ENCODE measurements around the gene AP2A1.

AP2A1 gene

GRCh38 chr19:49827034-49827433, 60.2 kb downstream of the AP2A1 start:
- no peak for DNase-seq (ENCODE audit: low spot score)
- no peak overlapping the region for H3K27ac ChIP-seq
- no peak overlapping the region for H3K4me3 ChIP-seq
- TF ChIP-seq CTCF (IDR thresholded peaks at IDR 0.05), result no peak

- DNase-seq (ENCODE audit: low spot score), result no peak
- Histone ChIP-seq H3K27ac (no peak overlapping the region), H3K4me3 (no peak overlapping the region)
- no peak for TF ChIP-seq CTCF (IDR thresholded peaks at IDR 0.05)
Observed at GRCh38 chr19:49829200-49829599, 62.4 kb downstream of the AP2A1 start.

GRCh38 chr19:49829721-49830120, 62.9 kb downstream of the AP2A1 start:
- Histone ChIP-seq H3K4me3 (no peak overlapping the region), H3K27ac (no peak overlapping the region)
- no peak for TF ChIP-seq CTCF (IDR thresholded peaks at IDR 0.05)
- no peak for DNase-seq (ENCODE audit: low spot score)

GRCh38 chr19:49830766-49831165, 64.0 kb downstream of the AP2A1 start:
- TF ChIP-seq CTCF (IDR thresholded peaks at IDR 0.05), result no peak
- H3K4me3 ChIP-seq, result no peak overlapping the region

GRCh38 chr19:49831592-49831991, 64.8 kb downstream of the AP2A1 start:
- DNase-seq (ENCODE audit: low spot score), result no peak
- H3K27ac ChIP-seq, result no peak overlapping the region
- no peak for TF ChIP-seq CTCF (IDR thresholded peaks at IDR 0.05)
- H3K4me3 ChIP-seq, result no peak overlapping the region

More at GRCh38 chr19:49830766-49831165, 64.0 kb downstream of the AP2A1 start:
- no peak for DNase-seq (ENCODE audit: low spot score)
- H3K27ac ChIP-seq, result no peak overlapping the region

GRCh38 chr19:49832556-49832955, 65.8 kb downstream of the AP2A1 start:
- H3K4me3 ChIP-seq, result no peak overlapping the region
- H3K27ac ChIP-seq, result no peak overlapping the region
- no peak for TF ChIP-seq CTCF (IDR thresholded peaks at IDR 0.05)
- DNase-seq (ENCODE audit: low spot score), result no peak

- TF ChIP-seq CTCF (IDR thresholded peaks at IDR 0.05), result no peak
- Histone ChIP-seq H3K27ac (no peak overlapping the region), H3K4me3 (no peak overlapping the region)
- no peak for DNase-seq (ENCODE audit: low spot score)
Observed at GRCh38 chr19:49833599-49833998, 66.8 kb downstream of the AP2A1 start.

Data from coronary artery (tissue), 2 donors.